HCT116 (cell line): ENCODE results near the gene CIITA.

Experiments used
- CTCF ChIP-seq, 3 experiments: fragments of 200-600 bp in 1 of 3; sonication (generic) in 1 of 3; IDR thresholded peaks in 2 of 3; conservative IDR thresholded peaks in 1 of 3; 2 replicates each; pipeline ENCODE4 v1.5.1; 2012 to 2017; ENCODE audit warnings: low read depth in 2 of 3, low read length in 2 of 3, antibody characterized with exemption in 1 of 3, borderline replicate concordance in 1 of 3, control low read depth in 1 of 3, mild to moderate bottlenecking in 1 of 3, mixed read lengths in 1 of 3, mixed run types in 1 of 3, moderate library complexity in 1 of 3; ENCODE audit not compliant: insufficient read depth in 1 of 3
- RAD21 ChIP-seq: IDR thresholded peaks from 2 replicates; pipeline ENCODE4 v1.6.1; 2012; ENCODE audit warnings: low read depth, mild to moderate bottlenecking
- REST ChIP-seq: IDR thresholded peaks from 2 replicates; pipeline ENCODE4 v1.6.1; 2012; ENCODE audit warnings: low read depth
- SIN3A ChIP-seq: IDR thresholded peaks from 2 replicates; pipeline ENCODE4 v1.6.1; 2012; ENCODE audit warnings: low read depth
- SP1 ChIP-seq: IDR thresholded peaks from 2 replicates; pipeline ENCODE4 v1.6.1; 2012; ENCODE audit warnings: low read depth
- TCF7L2 ChIP-seq: IDR thresholded peaks from 2 replicates; pipeline ENCODE4 v1.7.0; 2011; ENCODE audit warnings: borderline replicate concordance, inconsistent platforms; ENCODE audit not compliant: insufficient read depth, insufficient read length; ENCODE audit errors: extremely low read depth

DNA sequence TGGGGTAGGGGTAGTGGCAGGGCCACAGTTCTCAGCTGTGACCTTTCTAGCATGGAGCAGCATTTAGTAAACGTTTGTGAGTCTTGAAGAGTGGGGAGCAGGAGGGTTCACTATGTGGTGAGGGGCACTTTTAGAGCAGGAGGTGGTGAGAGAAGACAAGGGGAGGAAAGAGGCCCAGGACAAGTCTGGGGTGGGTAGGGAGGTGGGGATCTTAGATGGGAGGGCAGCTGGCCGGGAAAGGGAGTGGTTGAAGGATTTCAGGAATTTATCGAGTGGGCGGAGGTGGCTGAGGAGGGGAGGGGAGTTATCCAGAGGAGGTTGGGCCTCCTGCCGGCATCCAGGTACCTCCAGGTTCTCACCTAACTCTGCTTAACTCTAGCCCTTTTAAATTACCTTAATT lies 69.3 kb downstream of the CIITA start:
- TF ChIP-seq REST (no peak), SP1 (no peak), RAD21 (no peak), TCF7L2 (no peak), CTCF (IDR thresholded peaks at IDR 0.05 in 2 of 3, conservative IDR thresholded peaks at IDR 0.05 in 1 of 3; ENCODE audit: borderline replicate concordance in 1 of 3, insufficient read depth in 1 of 3, low read depth in 2 of 3, low read length in 2 of 3) (no peak), SIN3A (no peak)
